LNCaP clone FGC (cell line): Measurements from ENCODE around the gene MOCS2.

ENCODE experiments used
- DNase-seq: peaks from one replicate; pipeline ENCODE4 v3.0.0-alpha.2; 2011; ENCODE audit warnings: low read depth
- H3K4me3 ChIP-seq: 2 replicates; pipeline ENCODE4 v1.5.1; 2011; ENCODE audit warnings: mild to moderate bottlenecking, low read depth, low read length, control low read depth
- CTCF ChIP-seq: IDR thresholded peaks from 2 replicates; pipeline ENCODE4 v1.5.1; 2012; ENCODE audit warnings: mild to moderate bottlenecking; ENCODE audit not compliant: control insufficient read depth, insufficient read depth; ENCODE audit errors: extremely low read depth

MOCS2 gene

DNA sequence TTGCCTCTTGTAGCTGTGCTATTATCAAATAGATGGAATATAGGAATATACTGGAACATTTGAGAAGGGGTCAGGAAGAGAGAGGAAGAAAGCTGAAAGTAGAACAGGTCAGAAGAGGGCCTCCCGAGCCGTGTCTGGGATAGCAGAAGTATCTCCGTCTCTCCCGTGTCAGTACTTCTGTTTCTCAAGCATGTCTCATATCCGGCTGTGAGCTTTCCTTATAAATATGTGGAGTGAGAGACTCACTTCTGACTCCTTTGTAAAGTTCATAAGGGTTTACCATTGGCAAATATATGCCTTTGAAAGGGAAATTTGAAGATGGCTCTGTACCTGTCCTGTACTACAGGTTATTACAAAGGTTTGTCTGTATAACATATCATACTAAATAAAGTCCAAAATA, 50.3 kb downstream of the MOCS2 start:
- no peak overlapping the region for H3K4me3 ChIP-seq
- TF ChIP-seq CTCF, result no peak
- no peak for DNase-seq

DNA sequence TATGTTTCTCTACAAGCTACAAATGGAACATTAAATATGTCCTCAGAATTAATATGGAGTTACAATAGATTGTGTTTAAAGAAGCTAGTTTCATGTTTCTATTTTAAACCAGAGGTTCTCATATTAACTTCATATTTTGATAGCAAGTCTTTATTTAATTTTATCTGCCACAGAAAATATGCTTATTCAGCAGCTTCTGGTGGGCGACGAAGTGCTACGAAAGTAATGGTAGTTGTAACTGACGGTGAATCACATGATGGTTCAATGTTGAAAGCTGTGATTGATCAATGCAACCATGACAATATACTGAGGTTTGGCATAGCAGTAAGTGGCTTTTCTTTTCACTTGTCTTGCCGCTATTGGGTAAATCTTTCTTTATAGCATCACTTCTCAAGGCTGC, 54.2 kb downstream of the MOCS2 start:
- H3K4me3 ChIP-seq, result no peak overlapping the region
- no peak for DNase-seq
- no peak for TF ChIP-seq CTCF

- H3K4me3 ChIP-seq, result no peak overlapping the region
- no peak for DNase-seq
- TF ChIP-seq CTCF, result no peak
Observed at GRCh38 chr5:53053364-53053763, 56.2 kb downstream of the MOCS2 start.

GRCh38 chr5:53052499-53052898, 57.1 kb downstream of the MOCS2 start:
- H3K4me3 ChIP-seq, result no peak overlapping the region
- no peak for DNase-seq
- no peak for TF ChIP-seq CTCF

DNA sequence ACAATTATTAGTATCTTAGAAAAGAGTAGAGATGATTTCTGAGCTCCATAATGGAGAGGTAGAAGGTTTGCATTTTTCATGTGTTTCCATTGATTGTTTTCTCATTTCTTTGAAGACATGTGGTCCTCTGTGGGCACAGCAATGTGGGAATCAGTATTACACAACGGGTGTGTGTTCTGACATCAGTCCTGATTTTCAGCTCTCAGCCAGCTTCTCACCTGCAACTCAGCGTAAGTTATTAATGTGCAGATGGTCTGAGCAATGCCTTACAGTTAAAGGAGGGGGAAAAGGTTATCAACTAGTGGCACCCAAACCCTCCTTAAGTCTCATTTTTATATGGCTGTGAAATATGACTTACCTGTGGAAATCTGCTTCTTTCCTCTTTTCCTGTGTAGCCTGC, 61.3 kb downstream of the MOCS2 start:
- DNase-seq, result no peak
- TF ChIP-seq CTCF, result no peak
- no peak overlapping the region for H3K4me3 ChIP-seq
